HG03457 (cell line): ENCODE data around the gene INKA2.
A peak's percentile ranks its signal among the peaks of the same experiment; 100 is the strongest.

ENCODE experiments used
- ATAC-seq: cut with Tn5 transposase; IDR thresholded peaks from one replicate; pipeline ENCODE4 v1.9.1; 2021; ENCODE audit warnings: moderate number of reproducible peaks; ENCODE audit not compliant: unreplicated experiment

Gene INKA2

DNA sequence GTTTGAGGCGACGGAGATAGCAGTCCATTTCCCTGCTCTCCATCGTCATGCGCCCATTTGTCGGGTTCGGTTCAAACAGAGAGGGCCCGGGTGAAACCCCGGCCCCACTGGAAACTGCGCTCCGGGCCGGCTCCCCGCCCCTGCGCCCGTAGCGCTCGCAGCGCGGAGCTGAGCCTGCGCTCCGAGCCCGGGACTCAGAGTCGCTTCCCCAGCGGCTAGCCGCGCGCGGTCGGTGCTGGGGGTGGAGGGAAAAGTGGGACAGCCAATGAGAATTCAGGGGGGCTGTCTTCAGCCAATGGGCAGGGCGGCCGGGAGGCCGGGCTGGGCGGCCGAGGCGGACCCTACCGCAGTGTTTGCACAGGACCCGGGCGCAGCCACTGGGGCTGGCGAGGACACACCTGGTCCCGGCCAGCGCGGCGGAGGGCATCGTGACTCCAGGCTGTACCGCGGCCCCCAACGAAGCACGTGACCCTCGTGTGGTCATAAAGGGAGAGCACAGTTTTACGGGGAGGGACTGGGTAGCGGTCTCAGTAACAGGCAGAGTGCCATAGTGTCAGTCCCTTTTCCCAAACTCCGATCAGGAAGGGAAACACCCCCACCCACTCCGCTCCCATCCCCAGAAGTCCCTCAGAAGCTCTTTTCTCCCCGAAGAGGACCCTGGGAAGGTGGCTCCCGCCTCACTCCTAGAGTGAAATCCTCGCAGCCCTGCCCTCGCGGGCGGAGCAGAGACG, at the start of gene INKA2:
Gene INKA2 (minus strand): TSS at position 202 of the 731 bp plus-strand sequence. CDS start 153 bp downstream, at position 49.
- ATAC-seq: peak; percentile 77

DNA sequence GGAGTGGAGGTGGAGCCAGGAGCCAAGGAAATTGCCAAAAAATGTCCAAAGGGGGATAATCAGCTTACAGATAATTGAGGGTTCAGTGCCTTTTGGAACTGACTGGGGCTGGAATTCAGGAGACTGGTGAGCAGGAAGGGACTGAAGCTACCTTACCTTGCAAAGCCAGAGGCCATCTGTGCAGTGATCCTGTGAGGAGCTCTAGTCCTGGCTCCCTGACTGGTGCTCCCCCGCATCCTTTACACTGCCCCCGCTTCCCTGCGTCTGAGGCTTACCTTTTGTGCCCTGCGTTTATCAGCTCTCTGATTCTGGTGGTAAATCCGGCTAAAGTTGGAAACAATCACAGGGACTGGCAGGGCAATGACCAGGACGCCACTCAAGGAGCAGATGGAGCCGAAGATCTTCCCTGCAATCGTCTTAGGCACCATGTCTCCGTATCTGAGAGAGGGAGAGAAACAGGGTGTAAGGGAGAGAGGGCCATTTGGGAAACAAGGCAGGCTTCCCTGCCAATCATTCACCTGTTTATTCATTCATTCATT, 47.5 kb upstream of the INKA2 start:
- ATAC-seq: no peak

DNA sequence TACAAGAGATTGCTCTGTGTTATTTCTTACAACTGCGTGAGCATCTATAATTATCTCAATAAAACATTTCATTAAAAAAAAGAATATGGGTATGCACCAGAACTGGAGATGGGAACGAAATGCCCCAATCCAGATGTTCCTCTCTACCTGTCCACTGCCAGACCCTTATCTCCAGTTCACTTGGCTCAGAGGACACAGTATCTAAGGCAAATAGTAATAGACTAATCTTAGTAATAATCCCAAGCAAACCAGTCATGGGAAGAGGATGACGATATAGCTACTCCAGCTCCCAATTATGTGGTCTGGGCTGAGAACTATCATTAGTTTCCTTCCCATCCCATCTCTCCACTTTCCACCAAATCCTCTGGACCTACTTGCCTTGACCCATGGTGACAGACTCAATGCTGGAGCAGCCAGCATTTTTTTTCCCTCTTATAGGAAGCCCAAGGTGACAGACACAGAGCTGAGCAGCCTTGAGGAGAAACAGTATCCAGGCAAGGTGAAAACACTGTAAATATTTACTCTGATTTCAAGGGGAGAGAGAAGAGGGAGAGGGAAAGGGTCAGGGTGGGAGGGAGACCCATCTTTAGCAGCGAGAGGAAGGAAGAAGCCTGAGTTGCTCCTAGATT, 45.2 kb upstream of the INKA2 start:
- ATAC-seq: no peak

DNA sequence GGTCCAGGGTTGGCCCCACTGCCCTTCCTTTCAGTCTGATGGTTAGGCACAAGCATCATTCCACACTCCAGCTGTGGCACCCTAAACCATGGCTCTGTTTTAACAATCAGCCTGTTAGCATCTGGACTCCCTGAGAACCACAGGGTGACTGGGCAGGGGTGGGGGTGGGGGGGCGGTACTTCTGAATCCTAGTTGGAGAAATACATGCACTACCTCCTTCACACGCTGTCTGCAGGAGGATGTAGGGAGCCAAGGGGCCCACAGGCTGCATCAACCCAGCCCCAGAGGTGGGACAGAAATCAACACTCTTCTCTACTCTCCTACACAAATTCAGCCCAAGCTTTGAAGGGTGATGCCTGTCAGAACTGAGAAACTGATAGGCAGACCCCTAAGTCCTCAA, 40.4 kb upstream of the INKA2 start:
- ATAC-seq: no peak

DNA sequence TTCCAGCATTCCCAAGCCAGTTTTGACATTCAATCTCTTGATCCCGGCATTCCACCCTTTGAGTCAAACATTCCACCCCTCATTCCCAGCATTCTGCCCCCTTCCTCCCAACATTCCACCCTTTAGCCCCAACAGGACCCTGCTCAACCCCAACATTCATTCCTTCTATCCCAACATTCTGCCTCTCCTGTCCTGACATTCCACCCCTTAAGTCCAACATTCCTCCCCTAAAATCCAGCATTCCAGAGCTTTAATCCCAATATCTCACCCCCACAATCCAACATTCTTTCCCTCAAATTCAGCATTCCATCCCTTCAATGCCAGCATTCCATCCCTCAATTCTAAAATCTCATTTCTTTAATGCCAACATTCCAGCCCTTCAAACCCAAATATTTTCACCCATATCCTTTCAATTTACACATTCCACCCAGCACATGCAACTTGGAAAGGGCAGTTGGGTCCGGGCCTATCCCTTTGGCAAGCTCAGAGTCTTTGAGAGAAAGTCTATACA, 39.4 kb upstream of the INKA2 start:
- ATAC-seq: no peak

DNA sequence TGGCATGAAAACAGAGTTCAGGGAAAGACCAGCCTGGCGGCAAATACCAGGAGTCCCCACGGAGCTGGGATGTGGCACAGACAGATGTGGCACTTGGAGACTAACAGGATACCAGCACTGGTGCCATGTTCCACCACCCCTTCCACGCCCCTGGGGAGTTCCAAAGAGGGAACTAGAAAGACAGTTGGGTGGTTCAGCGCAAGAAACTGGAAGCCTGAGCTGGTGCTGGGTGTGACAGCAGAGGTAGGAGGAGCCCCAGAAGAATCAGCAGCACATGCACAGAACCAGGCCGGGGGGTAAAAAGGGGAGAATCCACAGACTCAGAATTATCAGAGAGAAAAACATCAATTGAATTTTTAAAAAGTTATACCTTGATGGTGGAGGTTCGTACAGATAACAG, 38.9 kb upstream of the INKA2 start:
- ATAC-seq: no peak

GRCh38 chr1:111777301-111777700, 38.1 kb upstream of the INKA2 start:
- ATAC-seq: no peak

DNA sequence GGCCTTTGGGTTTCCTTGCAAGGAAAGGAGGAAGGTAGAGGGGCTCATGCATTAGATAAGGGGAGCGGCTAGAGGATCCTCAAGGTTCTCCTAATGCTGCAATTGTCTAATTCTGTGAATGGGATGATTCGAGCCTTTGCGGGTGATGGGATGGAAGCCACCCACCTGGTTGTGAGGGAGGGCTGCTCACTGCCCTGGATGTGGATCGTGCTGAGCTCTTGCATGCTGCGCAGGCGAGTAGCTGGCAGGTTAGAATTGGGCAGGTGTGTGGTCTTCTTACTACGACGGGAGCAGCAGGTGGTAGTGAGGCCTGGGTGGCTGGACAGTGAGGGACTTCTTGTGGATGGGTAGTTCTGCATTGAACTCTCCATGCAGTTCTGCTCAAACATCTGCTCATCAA, 37.7 kb upstream of the INKA2 start:
- ATAC-seq: no peak

GRCh38 chr1:111776391-111776790, 37.2 kb upstream of the INKA2 start:
- ATAC-seq: no peak

DNA sequence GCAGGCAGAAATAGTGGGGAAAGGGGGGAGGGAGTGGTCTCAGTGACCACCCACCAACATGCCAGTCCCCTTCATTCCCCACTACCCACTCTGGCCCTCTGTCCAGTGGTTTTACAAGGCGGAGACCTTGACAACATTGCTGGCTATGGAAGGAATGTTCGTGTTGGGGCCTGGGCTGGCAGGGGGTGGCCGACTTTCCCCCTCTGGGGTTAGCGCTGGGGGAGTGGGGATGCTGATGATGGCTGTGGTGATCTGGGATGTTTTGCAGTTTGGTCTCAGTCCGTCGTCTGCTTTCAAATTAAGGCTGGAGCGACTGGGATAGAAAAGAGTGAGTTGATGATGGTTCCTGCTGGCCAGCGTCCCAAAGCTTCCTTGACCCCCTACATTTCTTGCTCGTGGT, 36.8 kb upstream of the INKA2 start:
- ATAC-seq: no peak

- no peak for ATAC-seq
Observed at GRCh38 chr1:111770916-111771315, 31.7 kb upstream of the INKA2 start.

- no peak for ATAC-seq
Observed at GRCh38 chr1:111769517-111770146, 30.4 kb upstream of the INKA2 start.

DNA sequence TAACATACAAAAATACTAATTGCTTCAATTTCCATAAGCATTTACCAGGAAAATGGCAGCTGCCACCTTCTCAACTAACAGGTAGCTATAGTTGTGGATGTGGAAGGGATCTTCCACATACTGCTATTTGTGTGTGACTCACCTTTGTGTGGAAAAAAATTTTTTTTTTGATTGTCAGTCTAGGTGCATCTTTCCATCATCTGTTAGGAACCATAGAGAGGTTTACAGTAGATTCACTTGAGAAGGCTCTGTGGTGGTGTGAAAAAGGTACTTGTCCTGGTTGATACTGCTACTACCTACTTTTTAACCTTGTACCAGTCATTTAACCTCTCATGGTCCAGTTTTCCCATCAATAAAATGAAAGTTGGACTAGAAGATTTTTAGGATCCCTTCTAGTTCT, 29.4 kb upstream of the INKA2 start:
- ATAC-seq: no peak

- no peak for ATAC-seq
Observed at GRCh38 chr1:111768023-111768422, 28.8 kb upstream of the INKA2 start.

DNA sequence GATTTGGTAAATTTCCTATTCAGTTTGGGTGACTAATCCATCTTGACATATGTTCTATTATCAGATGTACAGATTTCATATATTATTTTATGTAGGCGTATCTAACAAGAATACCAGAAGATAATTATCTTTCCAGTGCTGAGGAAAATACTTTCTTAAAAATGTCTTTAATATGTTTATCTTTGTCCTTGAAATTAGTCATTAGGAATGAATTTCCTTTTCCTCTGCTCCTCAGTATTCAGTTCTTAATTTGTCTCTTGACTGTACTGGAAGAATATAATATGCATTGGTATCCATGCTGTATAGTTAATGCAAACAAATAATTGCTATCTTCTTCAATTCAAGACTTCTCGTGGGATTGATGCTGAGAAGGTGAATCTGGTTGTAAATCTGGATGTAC, 23.1 kb upstream of the INKA2 start:
- ATAC-seq: no peak

DNA sequence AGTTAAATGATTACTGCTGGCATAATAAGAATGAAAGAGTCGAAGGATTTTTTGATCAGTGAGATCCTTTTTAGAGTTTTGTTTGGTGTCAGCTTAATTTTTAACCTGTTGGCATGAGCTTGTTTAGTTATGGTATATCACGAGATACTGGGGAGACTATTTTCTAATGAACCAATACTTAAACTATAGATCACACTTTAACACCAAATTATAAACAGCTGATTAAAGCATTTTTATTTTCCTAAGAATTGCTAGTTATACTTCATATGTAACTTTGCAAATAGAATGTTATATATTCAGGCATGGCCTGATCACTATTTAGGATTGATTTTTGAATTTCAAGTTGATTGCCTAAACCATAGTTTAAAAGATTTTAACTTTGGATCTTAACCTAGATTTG, 22.5 kb upstream of the INKA2 start:
- ATAC-seq: no peak

DNA sequence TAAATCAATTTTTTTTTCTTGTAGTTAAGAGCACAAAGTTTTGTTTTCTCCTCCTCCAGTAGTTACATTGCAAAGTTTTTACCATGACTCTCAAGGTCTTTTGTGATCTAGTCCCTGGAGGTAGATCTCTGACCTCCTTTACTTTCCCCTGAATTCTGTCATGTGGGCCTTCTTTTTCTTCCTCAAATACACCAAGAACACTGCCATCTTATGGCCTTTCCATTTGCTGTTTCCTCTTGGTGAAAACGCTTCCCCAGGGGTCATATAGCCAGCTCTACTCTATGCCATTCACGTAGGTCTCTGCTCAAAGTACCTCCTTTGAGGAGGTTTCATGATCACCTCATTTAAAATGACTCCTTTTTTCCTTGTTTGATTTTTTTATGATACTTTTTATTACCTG, 19.2 kb upstream of the INKA2 start:
- no peak for ATAC-seq

DNA sequence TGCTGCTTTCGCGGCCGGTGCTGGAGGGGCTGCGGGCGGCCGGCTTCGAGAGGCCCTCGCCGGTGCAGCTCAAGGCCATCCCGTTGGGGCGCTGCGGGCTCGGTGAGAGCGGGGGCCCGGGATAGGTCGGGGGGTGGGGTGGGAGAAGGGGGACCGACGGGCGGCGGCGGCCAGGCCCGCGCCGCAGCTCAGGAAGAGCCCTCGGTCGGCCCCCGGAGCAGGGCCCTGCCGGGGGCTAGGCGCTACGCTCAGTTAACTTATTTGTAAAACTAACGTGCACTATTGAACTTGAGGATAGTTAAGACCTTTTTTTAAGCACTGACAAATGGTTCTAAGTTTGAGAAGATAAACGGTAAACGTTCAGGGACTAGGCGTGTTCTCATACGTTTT, 16.9 kb upstream of the INKA2 start:
- ATAC-seq: no peak

GRCh38 chr1:111755331-111756123, 16.3 kb upstream of the INKA2 start, which contains the start of gene DDX20:
DDX20 (plus strand) TSS chr1:111755901; CDS start chr1:111755925, 24 bp downstream.
- ATAC-seq: peak; percentile 80

DNA sequence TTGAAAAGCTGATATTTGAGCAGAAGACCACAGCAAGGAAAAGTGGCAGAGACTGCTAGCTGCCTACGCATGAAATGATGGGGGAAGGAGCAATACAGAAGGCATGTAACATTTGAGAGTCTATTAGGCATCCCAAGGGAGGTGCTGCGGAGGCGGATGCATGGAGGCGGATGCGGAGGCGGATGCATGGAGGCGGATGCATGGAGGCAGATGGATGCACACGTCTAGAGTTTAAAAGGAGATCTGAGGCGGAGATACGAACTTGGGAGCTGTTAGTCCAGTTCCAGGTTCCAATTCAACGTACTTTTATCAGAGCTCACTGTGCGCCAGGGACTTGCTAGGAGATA, 15.8 kb upstream of the INKA2 start:
- no peak for ATAC-seq
